ENCODE measurements around the gene CFAP74. TPM values are rescaled to one million over a fixed set of nuclear protein-coding genes. Genes with fewer than 3 reads are reported as not detected.

CFAP74 gene
- total RNA-seq, 8 experiments from 2014 or later: 0.22 to 3.7 (median 0.46) TPM; not detected in 1

DNA sequence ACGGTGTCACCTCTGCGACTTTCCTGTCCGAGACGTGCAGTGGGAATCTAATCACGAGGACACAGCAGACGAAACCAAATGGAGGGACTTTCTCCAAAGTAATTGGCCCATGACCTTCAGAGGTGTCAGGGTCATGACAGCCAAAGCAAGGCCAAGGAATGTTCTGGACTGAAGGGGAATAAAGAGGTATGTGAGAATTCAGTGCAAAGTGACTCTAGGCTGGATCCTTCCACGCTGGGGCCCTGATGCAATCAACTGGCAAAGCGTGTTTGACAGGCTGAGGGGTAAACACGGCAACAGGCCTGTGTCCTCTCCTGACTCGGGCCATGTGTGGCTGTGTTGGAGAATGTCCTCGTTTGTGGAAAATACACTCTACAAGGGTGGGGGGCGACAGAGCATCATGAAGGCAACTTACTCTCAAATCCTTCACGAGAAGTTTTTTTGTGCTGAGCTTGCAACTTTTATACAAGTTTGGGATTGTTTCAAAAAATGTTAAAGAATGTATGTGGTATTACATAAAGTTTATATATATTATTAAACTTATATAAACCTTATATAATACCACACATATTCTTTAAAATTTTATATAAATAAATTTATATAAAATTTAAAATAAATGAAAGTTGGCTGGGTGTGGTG lies 1.7 kb downstream of the CFAP74 start:
- Histone ChIP-seq H3K27ac (no peak overlapping the region), H3K4me1 (replicated peaks in 1 of 2) (peaks cover 7 to 15% of the 10 kb centered on the region in 2 donors), H3K4me3 (no peak overlapping the region)
- 10 to 87% (median 76%) methylated on average over 1 to 12 of the region's 13 CpGs; no CpG with 5 or more reads in 2 of the 10 experiments for WGBS, 10 experiments
- ATAC-seq (replicated peaks in 6 of 8): no peak
- in situ Hi-C loops (cut with MboI; ENCODE audit: low pct_unique_long_range_greater_than_20kb in 2 of 9, low sequenced_read_pairs in 9 of 9, unreplicated experiment in 9 of 9): loop anchor here in 1 of 9 experiments (10.0 kb wide), 1 partner anchor 63 kb away; no protein-coding TSS in a partner anchor

DNA sequence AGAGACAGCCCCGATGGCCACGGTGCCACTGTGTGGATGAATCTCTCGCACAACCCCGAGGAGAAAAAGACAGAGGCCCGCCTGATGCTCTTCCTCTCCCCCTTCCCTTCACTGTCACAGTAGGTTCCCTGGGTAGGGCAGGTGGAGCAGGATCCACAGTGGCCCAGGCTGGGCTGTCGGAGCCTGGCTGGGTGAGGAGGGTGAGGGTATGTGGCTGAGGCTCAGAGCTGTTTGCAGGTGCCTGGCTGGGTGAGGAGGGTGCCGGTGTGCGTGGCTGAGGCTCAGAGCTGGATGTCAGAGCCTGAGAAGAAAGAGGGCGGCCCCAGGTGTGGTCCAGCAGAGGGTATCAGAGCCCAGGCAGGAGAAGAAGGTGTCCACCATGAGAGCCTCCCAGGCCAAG lies 2.7 kb downstream of the CFAP74 start:
- peaks cover 7 to 15% of the 10 kb centered on the region in 2 donors for H3K4me1 ChIP-seq (replicated peaks in 1 of 2)
- no peak overlapping the region for H3K27ac ChIP-seq
- no peak for ATAC-seq (replicated peaks in 6 of 8)
- in situ Hi-C loops (cut with MboI; ENCODE audit: low pct_unique_long_range_greater_than_20kb in 2 of 9, low sequenced_read_pairs in 9 of 9, unreplicated experiment in 9 of 9): loop anchor here in 1 of 9 experiments (10.0 kb wide), 1 partner anchor 64 kb away; no protein-coding TSS in a partner anchor
- H3K4me3 ChIP-seq: no peak overlapping the region
- 20 to 100% (median 83%) methylated on average over 1 to 7 of the region's 9 CpGs; no CpG with 5 or more reads in 2 of the 10 experiments for WGBS, 10 experiments

DNA sequence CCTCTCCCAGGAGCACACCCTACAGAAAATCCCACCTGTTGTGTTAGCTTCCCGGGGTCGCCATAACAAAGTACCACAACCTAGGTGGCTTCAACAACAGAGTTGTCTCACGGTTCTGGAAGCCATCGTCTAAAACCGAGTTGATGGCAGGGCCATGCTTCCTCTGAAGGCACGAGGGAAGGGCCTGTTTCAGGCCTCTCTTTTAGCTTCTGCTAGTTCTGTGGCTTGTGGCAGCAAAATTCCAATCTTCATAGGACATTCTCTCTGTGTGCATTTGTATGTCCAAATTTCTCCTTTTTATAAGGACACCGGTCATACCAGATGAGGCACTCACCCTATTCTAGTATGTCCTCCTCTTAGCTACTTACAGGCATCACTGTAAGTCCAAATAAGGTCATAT lies 3.2 kb downstream of the CFAP74 start:
- 0 to 91% (median 87%) methylated on average over 1 to 7 of the region's 7 CpGs; no CpG with 5 or more reads in 4 of the 10 experiments for WGBS, 10 experiments
- in situ Hi-C loops (cut with MboI; ENCODE audit: low pct_unique_long_range_greater_than_20kb in 2 of 9, low sequenced_read_pairs in 9 of 9, unreplicated experiment in 9 of 9): loop anchor here in 1 of 9 experiments (10.0 kb wide), 1 partner anchor 64 kb away; no protein-coding TSS in a partner anchor
- Histone ChIP-seq H3K27ac (no peak overlapping the region), H3K4me1 (replicated peaks in 1 of 2) (peaks cover 7 to 15% of the 10 kb centered on the region in 2 donors), H3K4me3 (no peak overlapping the region)
- ATAC-seq (replicated peaks in 6 of 8): no peak

DNA sequence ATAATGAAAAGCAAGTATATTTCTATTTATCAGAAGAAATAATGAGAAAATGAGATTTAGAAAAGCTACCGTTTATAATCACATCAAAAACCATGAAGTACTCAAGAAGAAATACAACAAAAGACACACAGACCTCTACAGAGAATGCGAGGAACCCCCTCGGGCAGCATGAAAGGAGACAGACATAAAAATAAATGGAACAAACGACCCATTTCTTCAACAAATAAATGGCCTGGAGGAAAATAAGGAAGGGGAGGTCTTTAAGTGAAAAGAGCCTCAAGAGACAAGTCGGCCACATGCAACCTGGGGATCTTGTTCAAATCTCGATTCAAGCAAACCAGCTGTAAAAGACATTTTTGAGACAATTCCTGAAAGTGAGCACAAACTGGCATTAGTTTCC lies 6.0 kb downstream of the CFAP74 start:
- no peak for ATAC-seq (replicated peaks in 6 of 8)
- in situ Hi-C loops (cut with MboI; ENCODE audit: low pct_unique_long_range_greater_than_20kb in 2 of 9, low sequenced_read_pairs in 9 of 9, unreplicated experiment in 9 of 9): no loop called here
- peaks cover 0 to 3% of the 10 kb centered on the region in 2 donors for H3K4me1 ChIP-seq (replicated peaks in 1 of 2)
- 41 to 77% (median 49%) methylated on average over 4 to 6 of the region's 6 CpGs for WGBS, 10 experiments
- no peak overlapping the region for H3K4me3 ChIP-seq
- no peak overlapping the region for H3K27ac ChIP-seq

DNA sequence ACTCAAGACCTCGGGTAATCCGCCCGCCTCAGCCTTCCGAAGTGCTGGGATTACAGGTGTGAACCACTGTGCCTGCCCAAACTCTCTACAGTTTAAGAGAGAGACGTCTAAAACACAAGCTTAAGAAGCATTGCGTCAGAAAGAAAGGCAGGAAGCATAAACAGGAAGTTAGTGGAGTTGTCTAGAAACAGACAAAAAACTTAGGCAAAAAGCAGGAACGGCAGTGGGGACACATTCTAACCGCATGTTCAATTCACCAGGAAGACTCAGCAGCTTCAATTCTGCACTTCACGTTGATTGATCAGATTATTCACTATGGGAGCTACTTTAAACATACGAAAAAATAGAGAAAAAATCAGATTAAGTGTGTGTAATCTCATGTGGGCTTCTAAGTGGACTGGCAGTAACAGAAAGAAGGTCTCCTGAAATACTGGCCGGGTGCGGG lies 7.4 kb downstream of the CFAP74 start:
- no peak overlapping the region for H3K4me3 ChIP-seq
- no peak overlapping the region for H3K27ac ChIP-seq
- in situ Hi-C loops (cut with MboI; ENCODE audit: low pct_unique_long_range_greater_than_20kb in 2 of 9, low sequenced_read_pairs in 9 of 9, unreplicated experiment in 9 of 9): no loop called here
- no peaks in the 10 kb centered on the region for H3K4me1 ChIP-seq (replicated peaks in 1 of 2)
- 45 to 92% (median 80%) methylated on average over 5 to 12 of the region's 12 CpGs; no CpG with 5 or more reads in 1 of the 10 experiments for WGBS, 10 experiments
- no peak for ATAC-seq (replicated peaks in 6 of 8)

DNA sequence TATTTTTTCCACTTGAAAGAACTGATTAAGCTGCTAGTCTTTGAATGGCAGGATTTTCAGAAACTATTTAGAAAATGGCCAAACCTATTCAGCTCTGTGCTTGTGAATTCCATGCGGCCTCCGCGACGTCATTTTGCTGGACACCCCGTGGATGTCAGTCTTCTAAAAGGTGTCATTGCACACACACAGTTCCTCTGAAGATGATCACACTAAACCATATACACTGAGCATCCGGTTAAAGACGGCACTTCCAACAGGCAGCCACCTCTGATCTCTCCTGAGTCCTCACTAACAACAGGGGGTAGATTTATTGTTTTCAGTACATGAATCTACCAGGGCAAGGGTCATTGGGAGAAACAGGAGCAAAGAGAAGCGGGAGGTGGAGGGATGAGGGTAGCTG lies 9.1 kb downstream of the CFAP74 start:
- H3K4me1 ChIP-seq (replicated peaks in 1 of 2): peaks cover 10 to 12% of the 10 kb centered on the region in 2 donors
- peak in 4 of 8 experiments; percentile 11 to 35 (median 22) for ATAC-seq (replicated peaks in 6 of 8)
- no peak overlapping the region for H3K4me3 ChIP-seq
- in situ Hi-C loops (cut with MboI; ENCODE audit: low pct_unique_long_range_greater_than_20kb in 2 of 9, low sequenced_read_pairs in 9 of 9, unreplicated experiment in 9 of 9): no loop called here
- WGBS, 10 experiments: 21 to 86% (median 65%) methylated on average over 3 to 8 of the region's 8 CpGs; no CpG with 5 or more reads in 2 of the 10 experiments
- H3K27ac ChIP-seq: no peak overlapping the region

DNA sequence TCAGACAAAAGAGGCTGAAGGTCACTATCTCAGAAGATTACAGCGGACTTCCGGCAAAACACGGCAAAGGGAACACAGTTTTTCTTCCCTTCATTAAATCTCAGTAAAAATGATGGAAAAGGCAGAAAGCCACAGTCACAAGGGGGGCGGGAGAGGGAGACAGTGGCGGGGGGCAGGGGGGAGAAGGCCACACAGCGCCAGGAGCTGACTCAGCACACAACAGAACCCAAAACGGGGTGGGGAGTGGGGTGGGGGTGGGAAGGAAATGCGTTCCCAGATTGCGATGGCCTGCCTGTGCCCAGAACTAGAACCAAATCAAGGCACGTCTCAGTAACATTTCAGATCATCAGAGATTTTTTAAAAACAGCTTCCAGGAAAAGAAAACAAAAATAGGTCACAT lies 13.4 kb downstream of the CFAP74 start:
- ATAC-seq (replicated peaks in 6 of 8): peak in 5 of 8 experiments; percentile 15 to 67 (median 58)
- in situ Hi-C loops (cut with MboI; ENCODE audit: low pct_unique_long_range_greater_than_20kb in 2 of 9, low sequenced_read_pairs in 9 of 9, unreplicated experiment in 9 of 9): no loop called here
- Histone ChIP-seq H3K27ac (no peak overlapping the region), H3K4me3 (no peak overlapping the region), H3K4me1 (replicated peaks in 1 of 2) (peaks cover 18 to 29% of the 10 kb centered on the region in 2 donors)
- WGBS, 10 experiments: 5 to 70% (median 45%) methylated on average over 1 to 7 of the region's 10 CpGs; no CpG with 5 or more reads in 2 of the 10 experiments

DNA sequence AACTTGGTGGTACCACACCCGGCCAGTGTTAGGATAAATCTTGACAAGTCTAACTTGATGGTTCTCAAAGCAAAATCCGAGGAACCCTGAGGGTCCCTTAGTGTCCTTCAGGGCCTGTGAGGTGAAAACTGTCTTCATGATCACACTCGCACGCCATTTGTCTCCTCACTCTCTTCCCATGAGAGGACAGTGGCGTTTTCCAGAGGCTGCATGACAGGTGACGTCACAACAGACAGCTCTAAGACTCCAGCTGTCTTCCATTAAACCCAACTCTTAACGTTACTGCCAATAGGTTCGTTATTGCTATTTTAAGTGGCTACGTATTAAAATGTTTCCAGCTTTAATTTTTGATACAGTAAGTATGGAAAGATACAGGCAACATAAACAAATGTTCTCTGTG lies 13.8 kb downstream of the CFAP74 start:
- Histone ChIP-seq H3K4me1 (replicated peaks in 1 of 2) (peaks cover 18 to 29% of the 10 kb centered on the region in 2 donors), H3K27ac (peak overlapping the region in 1 of 2 donors; percentile 11), H3K4me3 (no peak overlapping the region)
- in situ Hi-C loops (cut with MboI; ENCODE audit: low pct_unique_long_range_greater_than_20kb in 2 of 9, low sequenced_read_pairs in 9 of 9, unreplicated experiment in 9 of 9): no loop called here
- peak in 3 of 8 experiments; percentile 10 to 32 (median 20) for ATAC-seq (replicated peaks in 6 of 8)
- 0 to 100% (median 88%) methylated on average over 2 to 8 of the region's 9 CpGs; no CpG with 5 or more reads in 1 of the 10 experiments for WGBS, 10 experiments

DNA sequence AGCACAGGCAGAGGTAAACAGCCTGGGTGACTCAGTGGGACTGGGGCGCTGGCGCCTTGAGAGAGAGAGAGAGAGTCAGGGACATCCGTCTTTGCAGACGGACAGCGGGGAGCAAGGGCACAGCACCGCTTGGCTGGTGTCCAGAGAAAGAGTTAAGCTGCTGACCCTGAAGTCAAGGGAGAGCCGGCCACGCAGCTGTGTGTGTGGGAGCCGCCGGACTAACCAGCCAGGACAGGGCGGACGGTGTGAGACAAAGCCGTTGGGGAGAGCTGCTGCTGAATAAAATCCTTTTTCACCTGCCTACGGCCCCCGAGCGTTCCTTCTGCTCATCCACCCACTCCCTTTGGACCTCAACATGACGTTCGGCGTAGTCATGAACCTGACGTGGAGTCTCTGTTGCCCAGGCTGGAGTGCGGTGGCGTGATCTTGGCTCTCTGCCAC lies 14.5 kb downstream of the CFAP74 start:
- ATAC-seq (replicated peaks in 6 of 8): peak in 5 of 8 experiments; percentile 64 to 88 (median 74)
- H3K4me3 ChIP-seq: no peak overlapping the region
- in situ Hi-C loops (cut with MboI; ENCODE audit: low pct_unique_long_range_greater_than_20kb in 2 of 9, low sequenced_read_pairs in 9 of 9, unreplicated experiment in 9 of 9): no loop called here
- 26 to 77% (median 60%) methylated on average over 5 to 16 of the region's 22 CpGs; no CpG with 5 or more reads in 2 of the 10 experiments for WGBS, 10 experiments
- H3K4me1 ChIP-seq (replicated peaks in 1 of 2): peaks cover 18 to 29% of the 10 kb centered on the region in 2 donors
- H3K27ac ChIP-seq: peak overlapping the region in 1 of 2 donors; percentile 11

DNA sequence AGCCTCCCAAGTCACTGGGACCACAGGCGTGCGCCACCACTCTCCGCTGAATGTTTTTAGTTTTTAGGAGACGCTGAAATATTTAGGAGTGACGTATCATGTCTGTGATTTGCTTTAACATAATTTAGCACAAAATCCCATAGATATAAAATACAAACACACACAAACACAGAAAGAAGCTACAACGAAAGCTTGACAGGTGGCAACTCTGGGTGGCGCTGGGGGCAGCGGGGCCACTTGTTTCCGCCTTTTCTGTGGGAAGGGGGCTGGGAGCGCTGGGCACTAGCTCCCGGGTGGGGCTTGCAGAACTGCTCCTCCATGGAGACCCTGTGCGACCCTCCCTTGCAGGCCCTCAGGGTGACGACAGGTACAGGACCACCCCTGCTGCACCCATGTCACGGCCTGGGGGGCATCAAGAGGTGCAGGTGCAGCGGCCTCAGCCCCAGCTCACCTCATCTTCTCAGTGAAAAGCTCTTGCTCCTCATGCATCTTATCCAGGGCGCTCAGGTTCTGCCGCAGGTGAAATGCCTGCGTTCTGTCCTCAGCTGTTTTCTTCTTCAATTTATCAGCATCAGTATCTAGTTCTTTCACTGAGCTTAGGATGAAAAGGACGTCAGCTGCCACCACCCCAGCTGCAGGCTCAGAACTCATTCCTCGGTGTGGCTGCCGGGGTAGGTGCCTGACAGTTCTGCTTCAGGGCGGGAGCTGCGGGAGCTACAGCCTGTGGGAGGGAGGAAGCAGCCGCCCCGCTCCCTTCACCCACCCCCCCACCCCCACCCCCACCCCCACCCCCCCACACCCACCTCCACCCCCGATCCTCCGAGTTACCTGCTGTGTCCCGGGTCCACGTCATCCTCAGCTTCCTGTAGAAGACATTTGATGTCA lies 15.3 kb downstream of the CFAP74 start:
- Histone ChIP-seq H3K4me3 (no peak overlapping the region), H3K27ac (no peak overlapping the region), H3K4me1 (replicated peaks in 1 of 2) (peaks cover 18 to 32% of the 10 kb centered on the region in 2 donors)
- no peak for ATAC-seq (replicated peaks in 6 of 8)
- in situ Hi-C loops (cut with MboI; ENCODE audit: low pct_unique_long_range_greater_than_20kb in 2 of 9, low sequenced_read_pairs in 9 of 9, unreplicated experiment in 9 of 9): no loop called here
- 83 to 100% (median 95%) methylated on average over 1 to 15 of the region's 29 CpGs; no CpG with 5 or more reads in 4 of the 10 experiments for WGBS, 10 experiments

DNA sequence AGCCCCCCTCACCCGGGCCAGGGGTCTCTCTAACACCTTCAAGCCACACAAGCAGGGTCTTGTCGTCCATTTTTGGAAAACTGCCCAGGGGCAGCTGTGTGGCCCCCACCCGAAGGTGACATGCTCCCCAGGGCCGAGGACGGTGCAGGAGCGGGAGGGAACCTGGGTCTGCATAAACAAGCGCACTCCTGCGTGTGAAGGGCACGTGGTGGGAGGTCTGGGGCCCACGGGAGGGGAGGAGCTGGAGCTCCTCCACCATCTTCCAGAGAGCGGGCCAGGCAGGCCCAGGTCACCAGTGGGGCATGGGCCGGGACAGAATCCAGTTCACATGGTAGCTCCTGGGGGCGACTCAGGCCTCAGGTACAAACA lies 16.5 kb downstream of the CFAP74 start:
- Histone ChIP-seq H3K4me3 (no peak overlapping the region), H3K27ac (no peak overlapping the region), H3K4me1 (replicated peaks in 1 of 2) (peaks cover 18 to 36% of the 10 kb centered on the region in 2 donors)
- ATAC-seq (replicated peaks in 6 of 8): no peak
- WGBS, 10 experiments: 80 to 100% (median 93%) methylated on average over 2 to 12 of the region's 13 CpGs; no CpG with 5 or more reads in 5 of the 10 experiments
- in situ Hi-C loops (cut with MboI; ENCODE audit: low pct_unique_long_range_greater_than_20kb in 2 of 9, low sequenced_read_pairs in 9 of 9, unreplicated experiment in 9 of 9): no loop called here

DNA sequence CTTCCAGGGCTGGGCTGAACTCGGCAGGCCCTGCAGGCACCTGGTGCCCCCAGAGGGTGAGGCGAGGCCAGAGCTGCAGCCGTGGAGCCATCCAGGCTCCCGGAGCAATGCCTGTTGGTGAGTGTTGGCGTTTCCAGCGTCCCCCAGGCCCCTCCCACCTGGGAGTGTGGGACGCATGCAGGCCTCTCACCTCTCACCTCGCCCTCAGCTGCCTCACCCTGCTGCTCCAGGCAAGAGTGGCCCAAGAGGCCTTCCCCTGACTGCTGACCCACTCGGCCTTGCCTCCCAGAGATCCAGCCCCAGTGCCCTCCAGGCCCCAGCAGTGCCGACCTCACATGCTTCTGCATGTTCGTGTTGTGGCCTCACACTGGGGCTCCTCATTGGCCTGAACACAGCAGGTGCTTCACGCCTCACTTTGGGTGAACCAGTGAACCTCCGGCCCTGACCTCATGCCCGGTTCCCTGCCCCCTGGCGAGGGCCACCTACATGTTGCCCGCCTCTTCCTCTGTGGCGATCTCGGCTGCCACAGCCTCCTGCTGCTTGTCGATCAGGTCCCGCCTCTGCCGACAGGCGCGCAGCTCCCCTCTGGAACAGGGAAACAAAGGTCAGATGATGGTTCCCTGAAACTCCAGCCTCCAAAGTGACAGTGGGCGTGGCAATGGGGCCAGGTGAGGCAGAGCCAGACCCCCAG lies 17.0 kb downstream of the CFAP74 start:
- H3K27ac ChIP-seq: no peak overlapping the region
- no peak overlapping the region for H3K4me3 ChIP-seq
- H3K4me1 ChIP-seq (replicated peaks in 1 of 2): peaks cover 18 to 36% of the 10 kb centered on the region in 2 donors
- no peak for ATAC-seq (replicated peaks in 6 of 8)
- in situ Hi-C loops (cut with MboI; ENCODE audit: low pct_unique_long_range_greater_than_20kb in 2 of 9, low sequenced_read_pairs in 9 of 9, unreplicated experiment in 9 of 9): no loop called here
- WGBS, 10 experiments: 33 to 100% (median 80%) methylated on average over 1 to 13 of the region's 24 CpGs; no CpG with 5 or more reads in 3 of the 10 experiments

All from motor neuron (in vitro differentiated cells).